ENCODE data around the gene LDLRAD4.

DNA sequence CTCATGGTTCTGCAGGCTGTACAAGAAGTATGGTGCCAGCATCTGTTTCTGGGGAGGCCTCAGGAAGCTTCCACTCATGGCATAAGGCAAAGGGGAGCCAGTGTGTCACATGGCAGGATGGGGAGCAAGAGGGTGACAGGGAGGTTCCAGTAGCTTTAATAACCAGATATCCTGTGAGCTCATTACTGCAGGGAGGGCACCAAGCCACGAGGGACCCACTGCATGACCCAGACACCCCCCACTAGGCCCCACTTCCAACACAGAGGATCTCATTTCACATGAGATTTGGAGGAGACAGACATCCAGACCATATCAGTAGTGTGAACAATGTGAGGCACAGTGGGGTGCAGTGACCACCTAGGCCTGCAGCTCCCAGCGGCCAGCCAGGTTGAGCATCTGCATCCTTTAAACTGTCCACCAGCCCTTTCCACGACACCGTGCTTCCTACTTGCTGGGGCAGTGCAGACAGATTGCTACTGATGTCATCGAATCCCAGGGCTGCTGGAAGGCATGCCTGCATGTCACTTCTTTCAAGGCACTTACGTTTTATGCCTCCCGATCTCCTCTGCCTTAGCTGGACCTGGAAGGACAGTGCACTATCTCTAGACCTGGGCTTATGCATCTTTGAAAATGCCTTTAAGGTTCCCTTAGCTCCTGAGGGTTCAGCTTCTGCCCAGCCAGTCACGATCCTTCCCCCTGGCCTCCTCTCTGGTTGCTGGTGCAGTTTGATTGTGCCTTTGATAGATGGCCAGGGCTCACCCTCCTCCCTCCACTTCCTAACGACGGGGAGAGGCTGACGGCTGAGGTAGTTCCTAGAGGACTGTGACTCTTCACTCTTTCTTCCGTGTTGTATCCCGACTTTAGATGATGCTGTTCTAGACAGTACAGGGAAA is 333.5 kb downstream of the LDLRAD4 start:
- TF ChIP-seq SIN3A (IDR thresholded peaks at IDR 0.05; ENCODE audit: borderline replicate concordance in 2 of 2, control insufficient read depth in 1 of 2, low read depth in 2 of 2, low read length in 2 of 2) (no peak), CAMTA2 (CRISPR knock-in tag; conservative IDR thresholded peaks at IDR 0.05) (no peak), ZNF512 (tag; IDR thresholded peaks at IDR 0.05) (no peak)

All from K562 (cell line).